Measurements from ENCODE around the gene KRT5.

- TF ChIP-seq CTCF (conservative IDR thresholded peaks at IDR 0.05; ENCODE audit: low read length) (no peak), EZH2phosphoT487 (IDR thresholded peaks at IDR 0.05; ENCODE audit: borderline replicate concordance, low read depth, low read length) (no peak)
Observed at GRCh38 chr12:52519387-52519703, 849 bp downstream of the KRT5 start.
